ENCODE data around the gene INPP5K. TPM values are rescaled to one million over a fixed set of nuclear protein-coding genes. Genes with fewer than 3 reads are reported as not detected.

The INPP5K gene
- total RNA-seq, 4 donors from 2014 or later: 102 to 196 (median 114) TPM

GRCh38 chr17:1551741-1552140 lies 35.3 kb upstream of the INPP5K start:
- no peaks in the 10 kb centered on the region for H3K4me1 ChIP-seq
- in situ Hi-C loops (cut with MboI; ENCODE audit: low sequenced_read_pairs in 4 of 4) (no loop called here), intact Hi-C loops (cut with DNase I; ENCODE audit: low total_unique reads) (no loop called here)
- no peak overlapping the region for H3K4me3 ChIP-seq
- ATAC-seq (no peak), DNase-seq (no peak)
- no peak for TF ChIP-seq POLR2A (IDR thresholded peaks at IDR 0.05)
- TF ChIP-seq, protein P1, sequence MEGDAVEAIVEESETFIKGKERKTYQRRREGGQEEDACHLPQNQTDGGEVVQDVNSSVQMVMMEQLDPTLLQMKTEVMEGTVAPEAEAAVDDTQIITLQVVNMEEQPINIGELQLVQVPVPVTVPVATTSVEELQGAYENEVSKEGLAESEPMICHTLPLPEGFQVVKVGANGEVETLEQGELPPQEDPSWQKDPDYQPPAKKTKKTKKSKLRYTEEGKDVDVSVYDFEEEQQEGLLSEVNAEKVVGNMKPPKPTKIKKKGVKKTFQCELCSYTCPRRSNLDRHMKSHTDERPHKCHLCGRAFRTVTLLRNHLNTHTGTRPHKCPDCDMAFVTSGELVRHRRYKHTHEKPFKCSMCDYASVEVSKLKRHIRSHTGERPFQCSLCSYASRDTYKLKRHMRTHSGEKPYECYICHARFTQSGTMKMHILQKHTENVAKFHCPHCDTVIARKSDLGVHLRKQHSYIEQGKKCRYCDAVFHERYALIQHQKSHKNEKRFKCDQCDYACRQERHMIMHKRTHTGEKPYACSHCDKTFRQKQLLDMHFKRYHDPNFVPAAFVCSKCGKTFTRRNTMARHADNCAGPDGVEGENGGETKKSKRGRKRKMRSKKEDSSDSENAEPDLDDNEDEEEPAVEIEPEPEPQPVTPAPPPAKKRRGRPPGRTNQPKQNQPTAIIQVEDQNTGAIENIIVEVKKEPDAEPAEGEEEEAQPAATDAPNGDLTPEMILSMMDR (IDR thresholded peaks at IDR 0.05 in 4 of 5, conservative IDR thresholded peaks at IDR 0.05 in 1 of 5): no peak
- H3K27ac ChIP-seq: no peak overlapping the region
- H3K9me3 ChIP-seq: no peaks in the 10 kb centered on the region
- peaks cover 0 to 58% of the 10 kb centered on the region in 2 donors for H3K36me3 ChIP-seq
- H3K27me3 ChIP-seq: no peaks in the 10 kb centered on the region

DNA sequence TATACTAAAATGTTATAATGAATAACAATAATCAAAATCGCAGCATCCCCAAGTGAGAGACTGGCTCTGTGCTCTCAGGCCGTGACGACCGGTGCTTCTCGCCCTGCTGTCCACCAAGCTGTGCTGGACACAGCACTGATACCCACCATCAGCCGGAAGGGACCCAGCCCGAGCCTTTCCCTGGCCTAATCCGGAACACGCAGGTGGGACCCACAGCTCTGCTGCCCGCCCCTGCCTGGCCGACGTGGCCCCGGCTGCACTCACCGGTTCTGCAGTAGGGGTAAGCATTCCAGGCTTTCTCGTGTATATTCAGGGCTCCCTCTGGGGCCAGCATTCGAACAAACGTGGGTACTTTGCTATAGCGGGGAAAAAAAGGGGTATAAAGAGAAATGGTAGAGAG lies 31.6 kb upstream of the INPP5K start:
- peaks cover 0 to 61% of the 10 kb centered on the region in 2 donors for H3K36me3 ChIP-seq
- no peak for DNase-seq
- TF ChIP-seq, protein P1 (IDR thresholded peaks at IDR 0.05 in 4 of 5, conservative IDR thresholded peaks at IDR 0.05 in 1 of 5): no peak
- no peak for TF ChIP-seq POLR2A (IDR thresholded peaks at IDR 0.05)
- intact Hi-C loops (cut with DNase I; ENCODE audit: low total_unique reads): no loop called here
- H3K27me3 ChIP-seq: no peaks in the 10 kb centered on the region
- no peak overlapping the region for H3K4me3 ChIP-seq
- no peaks in the 10 kb centered on the region for H3K9me3 ChIP-seq
- H3K4me1 ChIP-seq: no peaks in the 10 kb centered on the region
- in situ Hi-C loops (cut with MboI; ENCODE audit: low sequenced_read_pairs in 4 of 4): loop anchor here in 1 of 4 donors (25.0 kb wide), 1 partner anchor 286 kb away; the partner anchor contains the start of gene BHLHA9
- H3K27ac ChIP-seq: no peak overlapping the region
- ATAC-seq: no peak

DNA sequence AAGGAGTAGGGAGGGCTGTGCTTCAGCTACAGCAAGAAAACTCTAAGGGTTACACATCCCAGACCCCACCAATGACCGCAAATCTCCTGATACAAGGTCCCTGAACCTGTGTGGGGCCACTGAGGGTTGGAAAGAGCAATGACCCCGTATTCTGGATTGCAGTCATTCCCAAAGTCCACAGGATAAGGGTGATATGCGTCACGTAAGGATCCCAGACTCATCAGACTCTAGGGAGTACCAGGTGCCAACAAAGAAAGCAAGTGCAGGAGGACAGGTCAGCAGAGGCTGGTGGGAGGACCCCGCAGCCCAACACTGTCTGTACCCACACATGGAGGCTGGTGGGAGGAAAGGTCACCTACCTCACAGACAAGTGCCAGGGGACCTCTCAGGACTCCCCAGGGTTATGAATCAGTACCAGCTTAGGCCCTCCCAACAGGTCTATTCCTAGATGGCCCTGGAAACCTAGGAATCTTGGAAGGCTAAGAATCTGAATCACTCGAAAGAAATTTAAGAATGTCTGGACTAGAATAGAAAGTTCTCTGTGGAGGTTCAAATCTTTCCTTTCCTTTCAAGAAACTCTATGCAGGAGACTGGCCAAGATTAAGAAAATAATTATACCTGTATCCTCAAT lies 30.0 kb upstream of the INPP5K start:
- ATAC-seq: no peak
- Histone ChIP-seq H3K27ac (no peak overlapping the region), H3K27me3 (no peaks in the 10 kb centered on the region), H3K9me3 (no peaks in the 10 kb centered on the region), H3K36me3 (peaks cover 0 to 62% of the 10 kb centered on the region in 2 donors), H3K4me1 (no peaks in the 10 kb centered on the region), H3K4me3 (no peak overlapping the region)
- no peak for TF ChIP-seq POLR2A (IDR thresholded peaks at IDR 0.05)
- TF ChIP-seq, protein P1 (IDR thresholded peaks at IDR 0.05 in 4 of 5, conservative IDR thresholded peaks at IDR 0.05 in 1 of 5): no peak
- no peak for DNase-seq
- intact Hi-C loops (cut with DNase I; ENCODE audit: low total_unique reads) (no loop called here), in situ Hi-C loops (cut with MboI; ENCODE audit: low sequenced_read_pairs in 4 of 4) (loop anchor here in 1 of 4 donors (25.0 kb wide), 1 partner anchor 284 kb away; the partner anchor contains the start of gene BHLHA9)

GRCh38 chr17:1545618-1546017 lies 29.2 kb upstream of the INPP5K start:
- intact Hi-C loops (cut with DNase I; ENCODE audit: low total_unique reads) (no loop called here), in situ Hi-C loops (cut with MboI; ENCODE audit: low sequenced_read_pairs in 4 of 4) (loop anchor here in 1 of 4 donors (25.0 kb wide), 1 partner anchor 283 kb away; the partner anchor contains the start of gene BHLHA9)
- Histone ChIP-seq H3K27me3 (no peaks in the 10 kb centered on the region), H3K36me3 (peaks cover 0 to 62% of the 10 kb centered on the region in 2 donors), H3K9me3 (no peaks in the 10 kb centered on the region), H3K4me3 (no peak overlapping the region), H3K4me1 (no peaks in the 10 kb centered on the region), H3K27ac (no peak overlapping the region)
- TF ChIP-seq, protein P1 (IDR thresholded peaks at IDR 0.05 in 4 of 5, conservative IDR thresholded peaks at IDR 0.05 in 1 of 5): no peak
- no peak for TF ChIP-seq POLR2A (IDR thresholded peaks at IDR 0.05)
- ATAC-seq (no peak), DNase-seq (no peak)
